Glomerular visceral epithelial cell (primary cell): Measurements from ENCODE around the gene VPS35.
A peak's percentile ranks its signal among the peaks of the same experiment; 100 is the strongest.
"Not testable (repeated sequence)": the region's sequence is repeated elsewhere in the genome, so short reads cannot be mapped to it uniquely, and the experiment has no call there.

Source experiments
- DNase-seq: peaks from one replicate; pipeline ENCODE4 v3.0.0-alpha.2; 2016; ENCODE audit errors: extremely low spot score

VPS35 gene

GRCh38 chr16:46712911-46713310 is 23.9 kb upstream of the VPS35 start:
- DNase-seq, result no peak

- no peak for DNase-seq
Measured at GRCh38 chr16:46711106-46712058, 22.4 kb upstream of the VPS35 start.

DNA sequence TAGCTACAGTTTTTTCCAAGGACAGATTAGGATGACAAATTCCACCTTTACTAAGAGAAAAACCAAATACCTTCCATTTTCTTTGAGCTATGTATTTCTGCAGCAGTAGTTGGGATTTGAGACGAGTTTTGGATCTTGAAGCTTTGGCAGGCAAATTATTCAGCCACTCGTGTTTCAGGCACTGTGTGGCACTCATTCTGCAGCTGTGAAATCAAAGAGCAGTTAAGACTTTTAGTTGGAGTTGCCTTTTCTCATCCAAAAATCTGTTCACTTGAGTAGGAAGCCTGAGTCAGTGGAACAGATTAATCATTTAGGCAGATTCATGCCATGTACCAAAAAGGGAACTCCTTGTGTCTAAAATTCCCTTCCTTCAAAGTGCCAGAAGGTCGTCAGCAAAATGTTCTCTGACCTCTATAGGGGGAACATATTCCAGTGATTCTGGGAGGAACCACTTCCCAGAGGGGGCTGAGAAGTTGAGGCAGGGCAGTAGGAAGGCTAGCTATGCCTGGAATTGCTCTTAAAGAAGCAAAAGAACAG is 20.6 kb upstream of the VPS35 start:
- DNase-seq, result no peak

- no peak for DNase-seq
Measured at GRCh38 chr16:46706642-46707041, 17.7 kb upstream of the VPS35 start.

- DNase-seq, result no peak
Measured at GRCh38 chr16:46702030-46702429, 13.1 kb upstream of the VPS35 start.

DNA sequence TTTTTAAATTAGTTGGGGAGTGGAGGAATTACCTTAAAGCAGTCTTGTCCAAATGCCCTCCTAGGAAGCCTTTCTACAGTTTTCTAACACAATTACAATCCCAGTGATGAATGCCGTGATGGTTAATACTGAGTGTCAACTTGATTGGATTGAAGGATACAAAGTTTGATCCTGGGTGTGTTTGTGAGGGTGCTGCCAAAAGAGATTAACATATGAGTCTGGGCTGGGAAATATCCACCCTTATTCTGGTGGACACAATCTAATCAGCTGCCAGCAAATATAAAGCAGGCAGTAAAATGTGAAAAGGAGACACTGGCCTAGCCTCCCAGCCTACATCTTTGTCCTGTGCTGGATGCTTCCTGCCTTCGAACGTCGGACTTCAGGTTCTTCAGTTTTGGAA is 12.6 kb upstream of the VPS35 start:
- DNase-seq, result no peak

- DNase-seq, result no peak
Measured at GRCh38 chr16:46700048-46700447, 11.1 kb upstream of the VPS35 start.

GRCh38 chr16:46696957-46697356 is 8.0 kb upstream of the VPS35 start:
- DNase-seq, result no peak

DNA sequence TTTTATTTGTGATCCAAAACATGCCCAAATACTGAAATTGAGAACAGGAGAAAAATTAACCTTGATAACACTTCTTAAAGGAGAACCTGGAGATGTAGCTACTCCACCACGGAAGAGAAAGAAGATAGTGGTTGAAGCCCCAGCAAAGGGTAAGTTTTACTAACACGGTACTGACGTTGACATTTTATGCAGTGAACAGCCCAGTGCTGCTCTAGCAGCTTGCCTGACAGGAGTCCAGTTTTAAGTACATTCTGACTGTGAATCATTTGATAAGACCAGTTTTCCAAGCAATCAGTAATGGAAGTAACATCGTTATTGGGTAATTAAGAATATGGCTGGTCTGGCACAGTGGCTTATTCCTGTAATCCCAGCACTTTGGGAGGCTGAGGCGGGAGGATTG is 7.0 kb upstream of the VPS35 start:
- DNase-seq, result no peak

DNA sequence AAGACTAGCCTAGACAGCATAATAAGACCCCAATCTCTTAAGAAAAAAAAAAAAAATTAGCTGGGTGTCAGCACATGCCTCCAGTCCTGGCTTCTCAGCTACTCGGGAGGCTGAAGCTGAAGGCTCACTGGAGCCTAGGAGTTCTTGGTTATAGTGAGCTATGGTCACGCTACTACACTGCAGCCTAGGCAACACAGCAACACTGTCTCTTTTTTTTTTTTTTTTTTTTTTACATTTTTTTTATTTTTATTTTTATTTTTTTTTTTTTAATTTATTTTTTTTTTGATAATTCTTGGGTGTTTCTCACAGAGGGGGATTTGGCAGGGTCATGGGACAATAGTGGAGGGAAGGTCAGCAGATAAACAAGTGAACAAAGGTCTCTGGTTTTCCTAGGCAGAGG is 4.6 kb upstream of the VPS35 start:
- DNase-seq, result no peak

DNA sequence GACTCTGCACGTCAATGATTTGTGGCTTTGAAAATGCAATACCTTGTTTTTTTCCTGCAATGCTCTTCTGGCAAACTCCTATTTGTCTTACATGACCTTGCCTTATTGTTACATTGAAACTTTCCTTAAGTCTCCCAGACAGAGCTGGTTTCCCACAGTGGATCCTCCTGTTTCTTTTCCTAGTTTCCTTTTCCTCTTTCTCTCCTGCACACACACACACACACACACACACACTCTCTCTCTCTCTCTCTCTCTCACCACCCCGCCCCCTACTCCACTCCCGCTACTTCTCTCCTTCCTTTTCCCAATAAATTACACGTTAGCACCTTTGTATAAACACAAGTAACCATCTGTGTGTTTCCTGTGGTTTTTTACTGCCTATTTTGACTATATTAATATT is 2.7 kb upstream of the VPS35 start:
- peak; percentile 8 for DNase-seq

DNA sequence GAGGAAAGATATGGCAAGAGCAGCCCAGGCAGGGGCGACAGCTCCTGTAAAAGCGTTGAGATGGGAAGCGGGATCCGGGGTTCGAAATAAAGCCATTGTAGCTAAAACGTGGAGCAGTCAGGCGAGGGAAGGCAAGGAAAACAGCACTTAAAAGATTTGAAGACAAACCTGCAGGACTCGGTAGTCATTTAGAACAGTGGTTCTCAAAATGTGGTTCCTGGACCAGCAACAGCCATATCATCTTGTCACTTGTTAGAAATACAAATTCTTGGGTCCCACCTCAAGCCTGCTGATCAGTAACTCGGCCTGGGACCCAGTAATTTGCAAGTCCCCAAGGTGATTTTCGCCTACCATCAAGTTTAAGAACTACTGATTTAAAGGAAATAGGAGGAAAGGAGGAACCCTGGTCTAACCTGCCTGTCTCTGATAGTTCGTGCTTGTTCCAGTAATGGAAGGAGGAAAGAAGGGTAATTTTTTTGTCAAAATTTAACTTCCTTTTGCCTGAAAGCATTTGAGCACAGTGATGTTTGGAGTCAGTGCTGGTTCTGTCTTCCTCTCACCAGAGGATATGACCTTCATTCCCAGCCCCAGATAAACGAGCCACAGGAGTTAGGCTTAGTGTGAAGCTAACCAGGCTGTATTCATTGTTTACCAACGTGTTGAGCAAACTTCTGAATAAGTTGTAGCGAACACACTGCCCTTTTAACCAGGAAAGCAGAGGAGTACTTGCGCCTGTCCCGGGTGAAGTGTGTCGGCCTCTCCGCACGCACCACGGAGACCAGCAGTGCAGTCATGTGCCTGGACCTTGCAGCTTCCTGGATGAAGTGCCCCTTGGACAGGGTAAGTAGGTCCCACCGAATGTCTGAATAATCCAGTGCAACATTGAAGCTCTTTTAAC is 1.6 kb upstream of the VPS35 start:
- no peak for DNase-seq

- peak; percentile 94 for DNase-seq
Measured at GRCh38 chr16:46689365-46690280, 645 bp upstream of the VPS35 start, which contains the start of gene ORC6. Gene ORC6, plus strand, starts transcription at chr16:46689659. Its CDS starts 47 bp downstream, at chr16:46689706.

GRCh38 chr16:46688101-46688653 is 801 bp downstream of the VPS35 start:
- DNase-seq, result no peak

- DNase-seq, result no peak
Measured at GRCh38 chr16:46687486-46687885, 1.5 kb downstream of the VPS35 start.

DNA sequence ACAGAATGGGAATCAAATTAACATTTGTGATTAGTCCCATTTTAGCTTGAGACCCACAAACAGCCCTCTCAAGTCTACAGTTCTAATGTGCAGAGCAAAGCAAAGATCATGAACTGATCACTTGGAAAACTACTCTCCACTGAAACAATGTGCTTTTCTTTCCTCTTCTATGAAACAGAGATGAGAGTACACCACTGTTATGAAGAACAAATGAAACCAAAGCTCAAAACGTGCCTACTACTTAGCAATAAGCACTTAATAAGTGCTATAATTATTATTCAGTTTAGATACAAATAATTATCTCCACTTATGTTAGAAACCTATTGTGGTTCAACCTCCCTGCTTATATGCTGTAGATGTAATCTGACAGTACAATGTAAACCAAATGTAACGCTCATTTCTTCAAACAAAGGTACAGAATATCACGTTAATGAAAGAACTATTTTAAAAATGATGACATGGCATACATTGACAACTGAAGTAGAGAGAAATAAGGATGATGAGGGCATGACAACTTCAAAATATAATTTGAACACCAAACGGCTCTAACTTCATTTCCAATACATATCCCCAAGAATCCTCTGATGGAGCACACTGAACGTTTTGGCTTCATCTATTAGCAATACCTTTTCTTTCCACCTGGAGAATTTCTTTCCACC is 2.0 kb downstream of the VPS35 start:
- DNase-seq, result no peak

DNA sequence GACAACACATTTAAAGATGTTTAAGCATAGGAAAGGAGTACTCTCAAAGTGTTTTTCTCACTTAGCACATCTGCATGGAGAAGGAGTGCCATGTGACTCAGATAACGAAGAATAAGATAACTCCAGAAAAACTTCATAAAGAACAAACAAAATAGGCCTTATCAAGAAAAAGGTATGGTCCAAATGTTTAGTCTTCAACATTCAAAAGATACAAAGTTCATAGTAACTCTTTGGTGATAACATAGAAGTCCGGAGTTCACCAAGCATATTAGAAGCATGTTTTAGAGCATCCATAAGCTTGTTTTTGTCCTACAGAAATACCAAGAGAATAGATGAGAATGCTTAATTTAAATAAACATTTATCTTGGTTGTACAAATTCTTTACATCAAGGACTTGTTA is 7.1 kb downstream of the VPS35 start:
- not testable (repeated sequence) for DNase-seq

GRCh38 chr16:46677943-46678342 is 11.0 kb downstream of the VPS35 start:
- DNase-seq, result not testable (repeated sequence)

DNA sequence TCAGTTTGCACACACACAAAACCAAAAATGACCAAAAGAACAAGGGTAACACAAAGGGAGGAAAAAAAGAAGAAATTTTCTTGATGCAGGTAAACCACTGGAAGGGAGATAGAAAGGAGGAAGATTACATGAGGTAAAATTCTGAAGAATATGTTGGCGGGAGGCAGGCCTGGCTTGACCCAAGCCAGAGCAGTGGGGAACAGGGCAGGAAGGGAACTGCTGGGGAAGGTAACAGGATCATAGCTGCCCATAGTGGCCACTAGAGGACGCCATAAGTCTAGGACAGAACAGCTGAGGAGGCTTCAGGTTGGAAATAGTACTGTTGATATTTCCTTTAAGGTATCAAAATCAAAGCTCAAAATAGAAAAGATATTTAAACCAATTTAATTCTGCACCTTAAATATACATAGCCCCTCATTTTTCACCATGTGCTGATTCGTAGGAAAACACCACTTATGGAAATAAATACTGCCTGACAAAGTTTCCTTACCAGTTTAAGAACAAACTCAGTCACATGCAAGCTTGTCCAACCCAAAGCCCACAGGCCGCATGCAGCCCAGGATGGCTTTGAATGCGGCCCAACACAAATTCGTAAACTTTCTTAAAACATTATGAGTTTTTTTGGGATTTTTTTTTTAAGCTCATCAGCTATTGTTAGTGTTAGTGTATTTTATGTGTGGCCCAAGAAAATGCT is 15.5 kb downstream of the VPS35 start:
- peak; percentile 65 for DNase-seq

GRCh38 chr16:46662123-46662522 is 26.9 kb downstream of the VPS35 start:
- DNase-seq, result no peak
